ENCODE results near the gene SUSD1.
"Not testable (repeated sequence)": the region's sequence is repeated elsewhere in the genome, so short reads cannot be mapped to it uniquely, and the experiment has no call there.

SUSD1 gene

GRCh38 chr9:112174965-112175795 lies at the start of gene SUSD1:
SUSD1 (minus strand) TSS chr9:112175297; CDS start chr9:112175235, 62 bp downstream.
- peak in 1 of 3 experiments; percentile 21 for DNase-seq (ENCODE audit: low read depth in 2 of 3, low spot score in 2 of 3)

- no peak for DNase-seq (ENCODE audit: low read depth in 2 of 3, low spot score in 2 of 3)
These were observed 49.5 kb upstream of the SUSD1 start for GRCh38 chr9:112224401-112225289.

- DNase-seq (ENCODE audit: low read depth in 2 of 3, low spot score in 2 of 3) = no peak
These were observed 43.8 kb upstream of the SUSD1 start for GRCh38 chr9:112218908-112219307.

GRCh38 chr9:112212926-112213325 lies 37.8 kb upstream of the SUSD1 start:
- no peak for DNase-seq (ENCODE audit: low read depth in 2 of 3, low spot score in 2 of 3)

DNA sequence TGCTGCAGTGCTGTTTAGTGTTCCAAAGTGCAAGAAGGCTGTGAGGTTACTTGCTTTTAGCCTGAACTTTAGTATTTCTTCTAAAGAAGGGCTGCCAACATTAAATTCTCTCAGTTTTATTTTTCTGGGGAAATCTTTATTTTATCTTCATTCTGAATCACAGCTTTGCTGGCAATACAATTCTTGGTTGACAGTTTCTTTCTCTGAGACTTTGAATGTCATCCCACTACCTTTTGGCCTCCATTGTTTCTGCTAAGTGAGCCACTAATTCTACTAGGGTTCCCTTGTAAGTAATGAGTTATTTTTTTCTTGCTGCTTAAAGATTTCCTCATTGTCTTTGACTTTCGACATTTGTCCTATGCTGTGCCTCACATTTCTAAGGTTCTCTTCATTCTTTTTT lies 32.4 kb upstream of the SUSD1 start:
- no peak for DNase-seq (ENCODE audit: low read depth in 2 of 3, low spot score in 2 of 3)

- no peak for DNase-seq (ENCODE audit: low read depth in 2 of 3, low spot score in 2 of 3)
These were observed 28.4 kb upstream of the SUSD1 start for GRCh38 chr9:112203536-112203935.

- no peak for DNase-seq (ENCODE audit: low read depth in 2 of 3, low spot score in 2 of 3)
These were observed 25.6 kb upstream of the SUSD1 start for GRCh38 chr9:112200711-112201110.

GRCh38 chr9:112198646-112199045 lies 23.5 kb upstream of the SUSD1 start:
- no peak for DNase-seq (ENCODE audit: low read depth in 2 of 3, low spot score in 2 of 3)

- no peak for DNase-seq (ENCODE audit: low read depth in 2 of 3, low spot score in 2 of 3)
These were observed 19.9 kb upstream of the SUSD1 start for GRCh38 chr9:112194969-112195431.

DNA sequence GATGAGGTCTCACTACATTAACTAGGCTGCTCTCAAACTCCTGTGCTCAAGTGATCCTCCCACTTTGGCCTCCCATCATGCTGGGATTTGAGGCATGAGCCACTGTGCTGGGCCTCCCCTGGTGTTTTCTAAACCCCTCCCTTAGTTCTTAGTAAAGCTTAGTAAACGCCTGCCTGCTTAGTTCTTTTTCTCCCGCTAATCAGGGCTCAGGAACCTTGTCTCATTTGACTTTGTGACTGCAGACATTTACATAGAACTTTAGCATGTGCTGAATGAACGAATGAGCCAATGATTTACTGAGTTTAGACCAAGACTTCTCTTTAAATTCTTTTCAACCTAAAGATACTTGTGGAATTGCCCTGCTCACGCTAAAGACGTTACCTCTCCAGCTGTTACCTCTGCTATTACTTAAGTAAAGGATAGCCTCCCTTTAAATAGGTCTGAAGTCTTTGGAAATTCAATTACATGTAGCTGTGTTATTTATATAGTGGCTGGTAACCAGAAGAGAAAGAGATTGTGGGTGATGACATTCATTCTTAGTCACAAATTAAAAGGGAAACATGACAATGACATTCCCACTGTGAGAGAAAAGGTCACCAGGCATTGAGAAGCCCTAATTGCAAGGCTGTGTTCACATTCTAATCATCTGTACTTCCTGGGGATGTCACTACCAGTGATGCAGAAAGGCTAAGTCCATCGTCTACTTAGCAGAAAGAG lies 18.6 kb upstream of the SUSD1 start:
- no peak for DNase-seq (ENCODE audit: low read depth in 2 of 3, low spot score in 2 of 3)

DNA sequence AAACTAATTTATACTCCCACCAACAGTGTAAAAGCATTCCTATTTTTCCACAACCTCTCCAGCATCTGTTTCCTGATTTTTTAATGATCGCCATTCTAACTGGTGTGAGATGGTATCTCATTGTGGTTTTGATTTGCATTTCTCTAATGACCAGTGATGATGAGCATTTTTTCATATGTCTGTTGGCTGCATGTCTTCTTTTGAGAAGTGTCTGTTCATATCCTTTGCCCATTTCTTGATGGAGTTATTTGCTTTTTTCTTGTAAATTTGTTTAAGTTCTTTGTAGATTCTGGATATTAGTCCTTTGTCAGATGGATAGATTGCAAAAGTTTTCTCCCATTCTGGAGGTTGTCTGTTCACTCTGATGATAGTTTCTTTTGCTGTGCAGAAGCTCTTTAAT lies 15.2 kb upstream of the SUSD1 start:
- not testable (repeated sequence) for DNase-seq (ENCODE audit: low read depth in 2 of 3, low spot score in 2 of 3)

- DNase-seq (ENCODE audit: low read depth in 2 of 3, low spot score in 2 of 3) = no peak
These were observed 13.8 kb upstream of the SUSD1 start for GRCh38 chr9:112188884-112189283.

DNA sequence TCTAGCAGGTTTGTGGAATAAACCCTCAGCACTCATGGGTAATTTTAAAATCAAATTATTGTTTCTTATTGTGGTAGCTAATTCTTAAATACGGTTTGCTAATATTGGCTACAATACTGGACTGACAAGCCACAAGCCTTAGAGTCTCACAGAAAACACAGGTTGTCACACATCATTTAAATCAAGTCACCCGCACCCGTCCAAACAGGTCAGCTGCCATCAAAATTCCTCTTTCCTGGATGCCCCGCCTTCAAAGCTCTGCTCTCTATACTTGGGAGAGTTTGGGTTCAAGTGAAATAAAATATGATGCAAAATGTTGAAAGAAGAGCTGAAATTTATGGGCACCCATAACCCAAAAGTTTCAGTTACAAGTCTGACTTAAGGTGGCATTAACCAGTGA lies 12.3 kb upstream of the SUSD1 start:
- no peak for DNase-seq (ENCODE audit: low read depth in 2 of 3, low spot score in 2 of 3)

GRCh38 chr9:112186695-112187094 lies 11.6 kb upstream of the SUSD1 start:
- no peak for DNase-seq (ENCODE audit: low read depth in 2 of 3, low spot score in 2 of 3)

DNA sequence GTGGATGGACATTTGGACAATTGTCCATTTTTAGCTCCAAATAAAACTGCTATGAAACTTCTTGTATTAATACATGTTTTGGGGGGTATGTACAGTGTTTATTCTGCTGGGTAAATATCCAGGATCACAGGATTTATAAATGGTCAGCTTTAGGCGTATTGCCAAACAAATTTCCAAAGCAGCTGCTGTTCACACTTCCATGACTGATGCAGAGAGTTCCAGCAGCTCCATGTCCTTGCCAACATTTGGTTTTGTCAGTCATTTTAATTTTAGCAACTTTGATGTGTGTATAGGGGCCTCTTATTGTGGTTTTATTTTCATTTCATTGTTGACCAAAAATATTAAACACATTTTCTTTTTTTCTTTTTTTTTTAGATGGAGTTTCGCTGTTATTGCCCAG lies 9.8 kb upstream of the SUSD1 start:
- DNase-seq (ENCODE audit: low read depth in 2 of 3, low spot score in 2 of 3) = no peak

GRCh38 chr9:112184221-112184620 lies 9.1 kb upstream of the SUSD1 start:
- DNase-seq (ENCODE audit: low read depth in 2 of 3, low spot score in 2 of 3) = no peak

- no peak for DNase-seq (ENCODE audit: low read depth in 2 of 3, low spot score in 2 of 3)
These were observed 5.3 kb upstream of the SUSD1 start for GRCh38 chr9:112180387-112180881.

DNA sequence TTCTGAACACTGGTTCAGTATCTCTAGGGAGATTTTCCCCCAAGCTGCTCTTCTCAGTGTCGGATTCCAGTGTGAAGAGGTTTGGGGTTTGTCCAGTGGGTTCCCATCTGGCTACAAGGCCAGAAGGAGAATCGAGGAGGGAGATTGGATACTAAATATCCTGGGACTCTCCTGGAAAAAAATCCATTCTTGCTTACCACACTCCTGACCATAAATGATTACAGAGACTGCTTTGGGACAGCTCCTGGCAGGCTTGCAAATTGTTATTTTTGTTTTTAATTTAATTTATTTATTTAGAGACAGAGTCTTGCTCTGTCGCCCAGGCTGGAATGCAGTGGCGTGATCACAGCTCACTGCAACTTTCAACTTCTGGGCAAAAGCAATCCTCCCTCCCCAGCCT lies 4.7 kb upstream of the SUSD1 start:
- DNase-seq (ENCODE audit: low read depth in 2 of 3, low spot score in 2 of 3) = no peak

DNA sequence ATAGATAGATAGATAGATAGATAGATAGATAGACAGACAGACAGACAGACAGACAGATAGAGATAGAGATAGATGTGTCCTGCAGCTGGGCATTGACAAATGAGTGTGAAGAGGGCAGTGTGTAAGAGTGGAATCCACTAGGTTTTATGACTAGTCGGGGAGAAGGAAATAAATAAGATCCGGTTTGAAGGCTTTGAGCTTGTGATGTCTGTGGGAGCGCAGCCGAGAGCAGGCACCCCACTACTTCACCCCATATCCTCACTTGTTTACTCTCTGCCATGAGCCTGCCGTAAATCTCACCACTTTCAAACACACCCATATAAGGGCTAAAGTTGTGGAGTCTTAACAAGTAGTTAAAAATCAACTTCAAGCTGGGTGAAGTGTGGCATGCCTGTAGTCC lies 1.4 kb upstream of the SUSD1 start:
- DNase-seq (ENCODE audit: low read depth in 2 of 3, low spot score in 2 of 3) = no peak

GRCh38 chr9:112175796-112176315 lies 759 bp upstream of the SUSD1 start:
- DNase-seq (ENCODE audit: low read depth in 2 of 3, low spot score in 2 of 3) = no peak
